GM13977 (cell line): ENCODE results near the gene INKA1.

Experiments
- DNase-seq: peaks from one replicate; pipeline ENCODE4 v3.0.0; 2012; ENCODE audit warnings: low spot score
- CTCF ChIP-seq: IDR thresholded peaks from 2 replicates; pipeline ENCODE4 v1.5.1; 2012; ENCODE audit warnings: mild to moderate bottlenecking, control low read depth; ENCODE audit not compliant: insufficient read depth; ENCODE audit errors: extremely low read depth, missing control alignments
- in situ Hi-C: fragments of 300-500 bp; cut with MboI; formaldehyde crosslinking; loops from one replicate; pipeline ENCODE4 v1.12.0; 2022; ENCODE audit warnings: low sequenced_read_pairs, low pct_unique_long_range_greater_than_20kb, mixed read lengths, inconsistent platforms; ENCODE audit not compliant: unreplicated experiment

INKA1 gene

DNA sequence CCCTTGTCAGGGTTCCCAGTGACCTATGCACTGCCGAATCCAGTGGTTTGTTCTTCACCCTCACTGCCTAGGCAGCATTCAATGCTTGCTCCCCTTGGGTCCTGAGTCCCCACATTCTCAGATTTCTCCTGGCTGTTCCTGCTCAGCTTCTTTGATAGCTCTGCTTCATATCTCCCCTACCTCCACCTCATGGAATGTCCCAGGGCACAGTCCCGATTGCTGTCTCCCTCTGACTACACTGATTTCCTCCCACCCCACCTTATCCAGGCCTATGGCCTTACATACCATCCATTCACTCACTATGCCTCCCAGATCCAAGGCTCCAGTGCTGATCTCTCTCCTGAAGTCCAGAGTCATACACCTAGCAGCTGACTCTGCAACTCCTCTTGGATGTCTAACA lies 1.9 kb upstream of the INKA1 start:
- TF ChIP-seq CTCF: no peak
- in situ Hi-C loops: no loop called here
- DNase-seq: no peak

DNA sequence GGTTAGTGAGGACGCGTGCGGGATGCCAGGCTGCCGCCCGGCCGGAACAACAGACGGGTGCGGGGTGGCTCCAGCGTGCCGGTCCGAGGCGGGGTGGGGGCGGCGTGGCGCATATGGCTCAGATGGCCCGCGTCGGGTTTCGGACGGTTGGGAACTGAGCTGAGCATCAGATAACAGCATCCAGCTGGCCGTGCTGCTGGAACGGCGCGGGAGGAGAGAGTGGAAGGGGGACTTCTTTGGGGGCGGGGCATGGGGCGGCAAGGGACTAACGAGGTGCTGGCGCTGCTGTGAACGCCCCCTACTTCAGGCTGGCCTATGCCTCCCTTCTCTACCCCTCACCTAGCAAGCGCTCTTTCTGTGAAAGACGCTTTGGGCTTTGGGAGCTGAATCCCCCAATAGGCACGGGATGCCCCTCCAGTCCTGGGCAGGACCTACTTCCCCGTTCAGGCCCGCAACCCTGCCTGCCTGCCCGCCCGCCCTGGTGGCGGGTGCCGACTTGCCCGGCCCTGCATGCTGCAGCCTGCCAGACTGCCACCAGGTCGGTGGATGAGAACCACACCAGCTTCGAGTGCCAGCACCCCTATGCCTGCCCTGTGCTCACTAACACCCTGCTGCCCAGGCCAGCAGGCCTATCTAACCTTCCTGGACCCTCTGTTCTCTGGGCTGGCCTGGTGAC lies 542 bp downstream of the INKA1 start:
- TF ChIP-seq CTCF: no peak

GRCh38 chr3:49804141-49805041 lies 1.3 kb downstream of the INKA1 start:
- in situ Hi-C loops: no loop called here
- TF ChIP-seq CTCF: no peak
- no peak for DNase-seq

More for the DNA sequence above, 542 bp downstream of the INKA1 start:
- peak; percentile 58 for DNase-seq
- in situ Hi-C loops: no loop called here

GRCh38 chr3:49805367-49805782 lies 2.3 kb downstream of the INKA1 start:
- no peak for TF ChIP-seq CTCF
- in situ Hi-C loops: no loop called here
- no peak for DNase-seq

- no peak for TF ChIP-seq CTCF
- no peak for DNase-seq
- in situ Hi-C loops: no loop called here
These were observed 3.0 kb downstream of the INKA1 start for GRCh38 chr3:49805897-49806701.

GRCh38 chr3:49806850-49807249 lies 3.8 kb downstream of the INKA1 start:
- in situ Hi-C loops: no loop called here
- TF ChIP-seq CTCF: no peak
- DNase-seq: no peak
